ENCODE data around the gene ZIC5. TPM values are rescaled to one million over a fixed set of nuclear protein-coding genes. Genes with fewer than 3 reads are reported as not detected.
"Not testable (repeated sequence)": the region's sequence is repeated elsewhere in the genome, so short reads cannot be mapped to it uniquely, and the experiment has no call there.

Gene ZIC5
- total RNA-seq, 1 donor from 2014 or later = 15.1 TPM

DNA sequence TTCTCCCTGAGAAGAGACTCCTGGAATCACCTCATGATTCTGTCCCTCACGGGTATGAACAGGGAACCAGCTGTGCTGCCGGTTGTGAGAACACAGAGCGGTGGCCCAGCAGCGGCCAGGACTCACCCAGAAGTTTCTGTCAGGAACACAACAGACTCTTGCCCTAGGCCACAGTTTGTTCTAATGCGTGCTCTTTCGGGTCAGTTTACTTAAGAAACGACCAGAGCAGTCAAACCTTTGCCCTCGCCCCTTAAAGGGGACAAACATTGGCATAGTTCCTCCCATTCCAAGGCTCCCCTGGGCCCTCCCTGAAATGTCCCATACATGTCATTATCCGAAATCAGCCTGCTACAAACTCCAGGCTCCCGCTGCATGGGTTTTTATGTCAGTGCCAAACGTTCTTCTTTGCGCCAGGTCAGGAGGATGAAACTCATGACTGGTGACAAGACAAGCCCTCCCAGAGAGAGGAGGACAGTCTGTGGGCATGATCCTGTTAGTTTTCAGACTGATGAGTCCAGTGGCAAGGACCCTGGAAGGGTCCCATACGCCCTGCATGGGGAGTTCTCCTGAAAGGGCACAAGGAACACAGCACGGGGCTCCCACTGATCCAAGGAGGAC, 18.3 kb downstream of the ZIC5 start:
- Mint-ChIP-seq H3K27ac (peak overlapping the region; percentile 35), H3K9me3 (no peaks in the 10 kb centered on the region), H3K36me3 (no peaks in the 10 kb centered on the region), H3K4me1 (ENCODE audit: unreplicated experiment) (peaks cover 43% of the 10 kb centered on the region), H3K27me3 (peaks cover 90% of the 10 kb centered on the region), H3K4me3 (peak overlapping the region; percentile 36)
- no peak for DNase-seq (ENCODE audit: extremely low spot score, unreplicated experiment)
- TF ChIP-seq, protein P1, sequence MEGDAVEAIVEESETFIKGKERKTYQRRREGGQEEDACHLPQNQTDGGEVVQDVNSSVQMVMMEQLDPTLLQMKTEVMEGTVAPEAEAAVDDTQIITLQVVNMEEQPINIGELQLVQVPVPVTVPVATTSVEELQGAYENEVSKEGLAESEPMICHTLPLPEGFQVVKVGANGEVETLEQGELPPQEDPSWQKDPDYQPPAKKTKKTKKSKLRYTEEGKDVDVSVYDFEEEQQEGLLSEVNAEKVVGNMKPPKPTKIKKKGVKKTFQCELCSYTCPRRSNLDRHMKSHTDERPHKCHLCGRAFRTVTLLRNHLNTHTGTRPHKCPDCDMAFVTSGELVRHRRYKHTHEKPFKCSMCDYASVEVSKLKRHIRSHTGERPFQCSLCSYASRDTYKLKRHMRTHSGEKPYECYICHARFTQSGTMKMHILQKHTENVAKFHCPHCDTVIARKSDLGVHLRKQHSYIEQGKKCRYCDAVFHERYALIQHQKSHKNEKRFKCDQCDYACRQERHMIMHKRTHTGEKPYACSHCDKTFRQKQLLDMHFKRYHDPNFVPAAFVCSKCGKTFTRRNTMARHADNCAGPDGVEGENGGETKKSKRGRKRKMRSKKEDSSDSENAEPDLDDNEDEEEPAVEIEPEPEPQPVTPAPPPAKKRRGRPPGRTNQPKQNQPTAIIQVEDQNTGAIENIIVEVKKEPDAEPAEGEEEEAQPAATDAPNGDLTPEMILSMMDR (conservative IDR thresholded peaks at IDR 0.05) = no peak

DNA sequence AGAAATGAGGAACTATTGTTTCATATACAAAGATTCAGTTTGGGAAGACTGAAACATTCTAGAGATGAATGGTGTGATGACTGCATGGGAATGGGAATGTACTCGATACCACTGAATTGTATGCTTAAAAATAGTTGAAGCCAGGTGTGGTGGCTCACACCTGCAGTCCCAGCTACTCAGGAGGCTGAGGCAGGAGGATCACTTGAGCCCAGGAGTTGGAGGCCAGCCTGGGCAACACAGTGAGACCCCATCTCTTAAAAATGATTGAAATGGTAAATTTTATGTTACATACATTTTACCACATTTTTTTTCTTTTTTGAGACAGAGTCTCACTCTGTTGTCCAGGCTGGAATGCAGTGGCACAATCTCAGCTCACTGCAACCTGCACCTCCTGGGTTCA, 19.9 kb downstream of the ZIC5 start:
- H3K27ac Mint-ChIP-seq; H3K36me3 Mint-ChIP-seq; H3K9me3 Mint-ChIP-seq; H3K4me3 Mint-ChIP-seq; DNase-seq (ENCODE audit: extremely low spot score, unreplicated experiment): not testable (repeated sequence)
- Mint-ChIP-seq H3K27me3 (peaks cover 86% of the 10 kb centered on the region), H3K4me1 (ENCODE audit: unreplicated experiment) (peaks cover 34% of the 10 kb centered on the region)

DNA sequence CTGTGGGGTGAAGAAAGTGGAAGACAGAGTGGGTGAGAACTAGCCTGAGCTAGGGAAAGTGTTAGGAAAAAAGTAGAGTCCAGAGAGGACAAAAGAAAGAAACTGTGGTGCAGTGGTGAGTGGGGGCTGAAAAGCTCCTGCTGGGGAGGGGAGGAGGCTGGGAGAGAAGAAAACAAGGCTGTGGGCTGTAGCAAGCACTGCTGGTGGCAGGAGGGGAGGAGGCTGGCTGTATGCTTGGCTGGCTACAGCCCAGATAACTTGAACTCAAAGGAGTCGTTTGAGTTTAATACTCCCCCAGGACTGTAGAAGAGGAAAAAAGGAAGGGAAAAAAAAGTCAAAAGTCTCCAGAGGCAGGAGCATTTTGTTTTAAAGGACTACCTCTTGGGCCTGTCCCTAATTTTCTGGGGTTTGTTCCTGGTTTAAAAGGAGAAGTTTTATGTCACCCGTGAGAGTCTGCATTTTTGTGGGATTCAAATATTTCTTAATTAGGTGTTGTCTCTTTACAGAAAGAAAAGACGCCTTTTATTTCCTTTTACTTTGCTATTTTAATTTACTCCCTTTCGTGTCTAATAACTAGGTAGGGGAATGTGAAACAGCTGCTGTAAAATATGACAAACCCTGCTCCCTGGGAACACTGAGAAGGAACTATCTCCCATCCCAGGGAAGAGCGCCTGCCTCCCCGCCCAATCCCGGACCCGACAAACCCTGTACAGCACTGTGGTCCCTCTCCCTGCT, 21.7 kb downstream of the ZIC5 start:
- DNase-seq (ENCODE audit: extremely low spot score, unreplicated experiment) = no peak
- H3K4me3 Mint-ChIP-seq = peak overlapping the region; percentile 68
- TF ChIP-seq, protein P1 (conservative IDR thresholded peaks at IDR 0.05) = no peak
- H3K9me3 Mint-ChIP-seq = no peaks in the 10 kb centered on the region
- H3K4me1 Mint-ChIP-seq (ENCODE audit: unreplicated experiment) = peaks cover 24% of the 10 kb centered on the region
- H3K27ac Mint-ChIP-seq = peak overlapping the region; percentile 25
- H3K27me3 Mint-ChIP-seq = peaks cover 76% of the 10 kb centered on the region
- no peaks in the 10 kb centered on the region for H3K36me3 Mint-ChIP-seq

DNA sequence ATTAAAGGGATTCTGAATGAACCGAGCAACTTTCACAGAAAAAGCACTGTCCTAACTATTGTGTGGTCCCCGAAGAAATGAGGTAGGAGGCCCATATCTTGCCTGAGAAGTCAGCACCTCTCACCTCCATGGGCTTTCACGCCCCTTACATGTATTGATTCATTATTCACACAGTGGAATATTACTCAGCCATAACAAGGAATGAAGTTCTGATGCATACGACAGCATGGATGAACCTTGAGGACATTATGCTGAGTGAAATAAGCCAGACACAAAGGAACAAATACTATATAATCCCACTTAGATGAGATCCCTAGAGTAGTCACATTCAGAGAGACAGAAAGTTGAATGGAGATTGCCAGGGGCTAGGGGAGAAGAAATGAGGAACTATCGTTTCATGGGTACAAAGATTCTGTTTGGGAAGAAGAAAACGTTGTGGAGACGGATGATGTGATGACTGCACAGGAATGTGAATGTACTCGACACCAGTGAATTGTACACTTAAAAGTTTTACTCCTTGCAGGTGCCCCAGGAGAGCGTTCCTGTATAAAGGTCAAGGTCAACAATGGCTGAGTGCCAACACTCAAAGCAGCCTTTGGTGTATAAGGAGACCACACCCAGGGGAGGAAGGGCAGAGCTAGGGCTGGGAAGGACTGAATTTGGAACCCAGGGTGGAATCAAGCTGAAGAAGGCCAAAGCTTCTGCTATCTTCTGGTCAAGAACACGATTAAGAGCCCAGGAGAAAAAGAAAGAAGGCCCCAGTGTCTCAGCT, 22.5 kb downstream of the ZIC5 start:
- H3K9me3 Mint-ChIP-seq = no peaks in the 10 kb centered on the region
- TF ChIP-seq, protein P1 (conservative IDR thresholded peaks at IDR 0.05) = no peak
- peak overlapping the region; percentile 68 for H3K4me3 Mint-ChIP-seq
- H3K27me3 Mint-ChIP-seq = peaks cover 76% of the 10 kb centered on the region
- peaks cover 24% of the 10 kb centered on the region for H3K4me1 Mint-ChIP-seq (ENCODE audit: unreplicated experiment)
- no peaks in the 10 kb centered on the region for H3K36me3 Mint-ChIP-seq
- no peak for DNase-seq (ENCODE audit: extremely low spot score, unreplicated experiment)
- no peak overlapping the region for H3K27ac Mint-ChIP-seq

DNA sequence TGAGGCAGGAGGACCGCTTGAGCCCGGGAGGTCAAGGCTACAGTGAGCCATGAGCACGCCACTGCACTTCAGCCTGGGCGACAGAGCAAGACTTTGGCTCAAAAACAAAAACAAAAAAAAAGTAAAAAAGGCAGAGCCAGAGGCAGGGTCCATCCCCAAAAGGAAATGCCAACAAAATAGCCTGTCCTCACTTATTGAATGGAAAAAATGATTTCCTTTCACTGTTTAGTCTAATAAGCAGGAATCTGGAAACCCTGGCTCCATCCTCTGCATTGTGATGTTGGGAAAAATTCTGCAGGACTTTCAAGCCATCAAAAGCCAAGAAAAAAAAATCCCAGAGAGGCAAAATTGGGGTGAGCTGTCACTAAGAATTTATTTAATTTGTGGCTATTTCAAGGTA, 23.2 kb downstream of the ZIC5 start:
- Mint-ChIP-seq H3K4me3 (no peak overlapping the region), H3K4me1 (ENCODE audit: unreplicated experiment) (peaks cover 24% of the 10 kb centered on the region), H3K27me3 (peaks cover 74% of the 10 kb centered on the region), H3K27ac (no peak overlapping the region), H3K36me3 (no peaks in the 10 kb centered on the region), H3K9me3 (no peaks in the 10 kb centered on the region)
- DNase-seq (ENCODE audit: extremely low spot score, unreplicated experiment) = no peak
- TF ChIP-seq, protein P1 (conservative IDR thresholded peaks at IDR 0.05) = no peak

DNA sequence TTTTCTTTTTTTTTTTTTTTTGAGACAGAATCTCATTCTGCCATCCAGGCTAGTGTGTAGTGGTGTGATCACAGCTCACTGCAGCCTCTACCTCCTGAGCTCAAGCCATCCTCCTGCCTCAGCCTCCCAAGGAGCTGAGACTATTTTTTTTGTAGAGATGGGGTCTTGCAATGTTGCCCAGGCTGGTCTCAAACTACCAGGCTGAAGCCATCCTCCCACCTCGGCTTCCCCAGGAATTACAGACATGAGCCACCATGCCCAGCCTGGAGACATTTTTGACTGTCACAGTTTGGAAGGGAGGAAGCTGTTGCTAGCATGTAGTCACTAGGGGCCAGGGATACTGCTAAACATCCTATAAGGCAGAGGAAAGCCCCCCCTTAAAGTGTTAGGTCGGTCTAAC, 23.9 kb downstream of the ZIC5 start:
- Mint-ChIP-seq H3K9me3 (no peaks in the 10 kb centered on the region), H3K4me1 (ENCODE audit: unreplicated experiment) (peaks cover 22% of the 10 kb centered on the region), H3K27ac (no peak overlapping the region), H3K4me3 (no peak overlapping the region), H3K27me3 (peaks cover 66% of the 10 kb centered on the region), H3K36me3 (no peaks in the 10 kb centered on the region)
- TF ChIP-seq, protein P1 (conservative IDR thresholded peaks at IDR 0.05) = no peak
- DNase-seq (ENCODE audit: extremely low spot score, unreplicated experiment) = no peak

DNA sequence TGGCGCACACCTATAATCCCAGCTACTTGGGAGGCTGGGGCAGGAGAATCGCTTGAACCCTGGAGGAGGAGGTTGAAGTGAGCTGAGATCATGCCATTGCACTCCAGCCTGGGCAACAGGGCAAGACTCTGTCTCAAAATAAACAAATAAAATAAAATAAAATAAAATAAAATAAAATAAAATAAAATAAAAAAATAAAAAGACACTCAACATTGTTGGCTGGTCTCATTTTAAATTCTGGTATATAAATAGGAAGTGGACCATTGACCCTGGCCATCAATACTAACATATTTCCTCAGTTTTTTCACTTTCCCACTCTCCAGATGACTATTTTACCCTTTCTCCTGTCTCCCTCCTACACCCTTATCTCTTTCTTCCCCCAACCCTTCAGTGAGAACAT, 26.1 kb downstream of the ZIC5 start:
- not testable (repeated sequence) for DNase-seq (ENCODE audit: extremely low spot score, unreplicated experiment); H3K27ac Mint-ChIP-seq
- peaks cover 62% of the 10 kb centered on the region for H3K27me3 Mint-ChIP-seq

More for the DNA sequence above, 26.1 kb downstream of the ZIC5 start:
- H3K4me1 Mint-ChIP-seq (ENCODE audit: unreplicated experiment) = peaks cover 13% of the 10 kb centered on the region
- H3K9me3 Mint-ChIP-seq, H3K36me3 Mint-ChIP-seq, H3K4me3 Mint-ChIP-seq: not testable (repeated sequence)
